DOHH2 (cell line): ENCODE results near the gene SEMA5A.

Source experiments
- EZH2phosphoT487 ChIP-seq: fragments of 200-600 bp; sonication (generic); IDR thresholded peaks from 2 replicates; pipeline ENCODE4 v1.6.1; 2017; ENCODE audit warnings: borderline replicate concordance, mild to moderate bottlenecking, antibody characterized with exemption, low read length, moderate library complexity, mixed read lengths
- TF ChIP-seq, protein P1 (sequence below): fragments of 200-600 bp; sonication (generic); IDR thresholded peaks from one replicate; pipeline ENCODE4 v1.5.1; 2014; ENCODE audit warnings: antibody characterized with exemption, mild to moderate bottlenecking, low read depth, low read length; ENCODE audit not compliant: poor library complexity, severe bottlenecking

DNA sequence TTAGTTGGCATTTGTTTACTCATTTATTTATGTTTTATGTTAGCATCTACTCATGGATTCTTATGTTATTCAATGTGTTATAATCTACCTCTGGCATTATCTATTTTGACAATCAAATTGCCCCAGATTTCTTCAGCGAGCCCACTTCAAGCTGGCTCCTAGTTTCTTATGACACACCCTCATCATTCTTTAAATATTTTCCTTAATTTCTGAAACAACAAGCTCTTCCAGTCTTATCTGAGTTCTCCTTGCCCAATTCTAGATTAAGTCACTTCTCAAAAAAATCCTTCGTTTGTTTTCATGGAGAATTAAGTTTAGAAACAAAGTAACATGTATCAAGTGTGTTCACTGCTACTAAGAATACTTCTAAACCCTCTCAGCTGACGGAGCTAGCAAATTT, 229.8 kb downstream of the SEMA5A start:
- TF ChIP-seq, protein P1, sequence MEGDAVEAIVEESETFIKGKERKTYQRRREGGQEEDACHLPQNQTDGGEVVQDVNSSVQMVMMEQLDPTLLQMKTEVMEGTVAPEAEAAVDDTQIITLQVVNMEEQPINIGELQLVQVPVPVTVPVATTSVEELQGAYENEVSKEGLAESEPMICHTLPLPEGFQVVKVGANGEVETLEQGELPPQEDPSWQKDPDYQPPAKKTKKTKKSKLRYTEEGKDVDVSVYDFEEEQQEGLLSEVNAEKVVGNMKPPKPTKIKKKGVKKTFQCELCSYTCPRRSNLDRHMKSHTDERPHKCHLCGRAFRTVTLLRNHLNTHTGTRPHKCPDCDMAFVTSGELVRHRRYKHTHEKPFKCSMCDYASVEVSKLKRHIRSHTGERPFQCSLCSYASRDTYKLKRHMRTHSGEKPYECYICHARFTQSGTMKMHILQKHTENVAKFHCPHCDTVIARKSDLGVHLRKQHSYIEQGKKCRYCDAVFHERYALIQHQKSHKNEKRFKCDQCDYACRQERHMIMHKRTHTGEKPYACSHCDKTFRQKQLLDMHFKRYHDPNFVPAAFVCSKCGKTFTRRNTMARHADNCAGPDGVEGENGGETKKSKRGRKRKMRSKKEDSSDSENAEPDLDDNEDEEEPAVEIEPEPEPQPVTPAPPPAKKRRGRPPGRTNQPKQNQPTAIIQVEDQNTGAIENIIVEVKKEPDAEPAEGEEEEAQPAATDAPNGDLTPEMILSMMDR, result no peak
- no peak for TF ChIP-seq EZH2phosphoT487
